ENCODE measurements around the gene PCDHB13. TPM values are rescaled to one million over a fixed set of nuclear protein-coding genes. Genes with fewer than 3 reads are reported as not detected.
"Not testable (repeated sequence)": the region's sequence is repeated elsewhere in the genome, so short reads cannot be mapped to it uniquely, and the experiment has no call there.

The PCDHB13 gene
- total RNA-seq = 1 to 10 TPM; 1.8 to 2.1 TPM
- polyA plus RNA-seq (ENCODE audit: insufficient read length in 6 of 6) = 1 to 10 TPM; 5.0 to 6.9 (median 5.9) TPM
- long read RNA-seq, donor 1, full-length matches to known transcripts = 12 of 12 reads
- long read RNA-seq, donor 1, partial matches to known transcripts = 0 of 12 reads
- long read RNA-seq, donor 1, other reads (novel, unspliced or antisense) = 0 of 12 reads
- long read RNA-seq, donor 2, full-length matches to known transcripts = 12 of 12 reads
- long read RNA-seq, donor 2, partial matches to known transcripts = 0 of 12 reads
- long read RNA-seq, donor 2, other reads (novel, unspliced or antisense) = 0 of 12 reads
- long read RNA-seq, donor 3, full-length matches to known transcripts = 3 of 3 reads
- long read RNA-seq, donor 3, partial matches to known transcripts = 0 of 3 reads
- long read RNA-seq, donor 3, other reads (novel, unspliced or antisense) = 0 of 3 reads
- long read RNA-seq, donor 4 = 0 reads
- long read RNA-seq, donor 5, full-length matches to known transcripts = 6 of 6 reads
- long read RNA-seq, donor 5, partial matches to known transcripts = 0 of 6 reads
- long read RNA-seq, donor 5, other reads (novel, unspliced or antisense) = 0 of 6 reads
- long read RNA-seq, donor 6, full-length matches to known transcripts = 7 of 7 reads
- long read RNA-seq, donor 6, partial matches to known transcripts = 0 of 7 reads
- long read RNA-seq, donor 6, other reads (novel, unspliced or antisense) = 0 of 7 reads
- long read RNA-seq, donor 7, full-length matches to known transcripts = 1 of 1 reads
- long read RNA-seq, donor 7, partial matches to known transcripts = 0 of 1 reads
- long read RNA-seq, donor 7, other reads (novel, unspliced or antisense) = 0 of 1 reads
- long read RNA-seq, donor 8 = 0 reads
- long read RNA-seq, donor 9 = 0 reads
- long read RNA-seq, donor 10, full-length matches to known transcripts = 1 of 1 reads
- long read RNA-seq, donor 10, partial matches to known transcripts = 0 of 1 reads
- long read RNA-seq, donor 10, other reads (novel, unspliced or antisense) = 0 of 1 reads
- long read RNA-seq, donor 11, full-length matches to known transcripts = 5 of 5 reads
- long read RNA-seq, donor 11, partial matches to known transcripts = 0 of 5 reads
- long read RNA-seq, donor 11, other reads (novel, unspliced or antisense) = 0 of 5 reads
- long read RNA-seq, donor 12, full-length matches to known transcripts = 6 of 6 reads
- long read RNA-seq, donor 12, partial matches to known transcripts = 0 of 6 reads
- long read RNA-seq, donor 12, other reads (novel, unspliced or antisense) = 0 of 6 reads

- intact Hi-C loops (cut with DNase I); H3K4me3 ChIP-seq; H3K27ac ChIP-seq; H3K36me3 ChIP-seq; H3K4me1 ChIP-seq: not testable (repeated sequence)
- Histone ChIP-seq H3K27me3 (peaks cover 0 to 44% of the 10 kb centered on the region in 2 donors), H3K9me3 (peaks cover 0 to 69% of the 10 kb centered on the region in 2 donors)
- peak in 1 of 4 donors; percentile 33 for DNase-seq
- ATAC-seq = peak; percentile 57
Observed at GRCh38 chr5:141213656-141214339, at the start of gene PCDHB13. TSS of gene PCDHB13 (plus strand) at chr5:141213919. CDS start at chr5:141214124, 205 bp downstream.

GRCh38 chr5:141172381-141173204 lies 41.1 kb upstream of the PCDHB13 start, which contains the start of gene PCDHB7:
TSS of gene PCDHB7 (plus strand) at chr5:141172644. CDS start at chr5:141172836, 192 bp downstream.
- Histone ChIP-seq H3K27ac (no peak within 1 kb of the TSS), H3K4me3 (no peak within 1 kb of the TSS), H3K4me1 (no peaks in the 10 kb centered on the region), H3K9me3 (peaks cover 0 to 52% of the 10 kb centered on the region in 2 donors), H3K27me3 (peaks cover 0 to 44% of the 10 kb centered on the region in 2 donors), H3K36me3 (no peaks in the 10 kb centered on the region)
- no peak for ATAC-seq
- intact Hi-C loops (cut with DNase I) = no loop called here
- peak in 2 of 4 donors; percentile 18 to 47 for DNase-seq
- TF ChIP-seq CTCF (IDR thresholded peaks at IDR 0.05) = peak in 1 of 2 donors; percentile 22

GRCh38 chr5:141174291-141175104 lies 39.2 kb upstream of the PCDHB13 start:
- H3K27me3 ChIP-seq = peaks cover 0 to 53% of the 10 kb centered on the region in 2 donors

GRCh38 chr5:141175933-141176332 lies 37.8 kb upstream of the PCDHB13 start:
- peaks cover 0 to 63% of the 10 kb centered on the region in 2 donors for H3K9me3 ChIP-seq
- no peaks in the 10 kb centered on the region for H3K4me1 ChIP-seq
- no peak for DNase-seq
- H3K36me3 ChIP-seq = no peaks in the 10 kb centered on the region
- no peak for TF ChIP-seq CTCF (IDR thresholded peaks at IDR 0.05)
- no peak overlapping the region for H3K4me3 ChIP-seq
- no peak overlapping the region for H3K27ac ChIP-seq
- no peak for ATAC-seq
- intact Hi-C loops (cut with DNase I) = no loop called here
- peaks cover 0 to 60% of the 10 kb centered on the region in 2 donors for H3K27me3 ChIP-seq

More at GRCh38 chr5:141174291-141175104, 39.2 kb upstream of the PCDHB13 start:
- H3K4me1 ChIP-seq; ATAC-seq; intact Hi-C loops (cut with DNase I); H3K36me3 ChIP-seq; H3K4me3 ChIP-seq; H3K27ac ChIP-seq: not testable (repeated sequence)
- H3K9me3 ChIP-seq = peaks cover 0 to 58% of the 10 kb centered on the region in 2 donors
- peak in 1 of 4 donors; percentile 77 for DNase-seq

GRCh38 chr5:141177577-141178191 lies 36.0 kb upstream of the PCDHB13 start, which contains the start of gene PCDHB8:
TSS of gene PCDHB8 (plus strand) at chr5:141177790. CDS start at chr5:141178035, 245 bp downstream.
- ATAC-seq; H3K4me1 ChIP-seq; H3K27ac ChIP-seq; H3K36me3 ChIP-seq; intact Hi-C loops (cut with DNase I); H3K4me3 ChIP-seq; DNase-seq: not testable (repeated sequence)
- peaks cover 0 to 67% of the 10 kb centered on the region in 2 donors for H3K9me3 ChIP-seq
- H3K27me3 ChIP-seq = peaks cover 0 to 68% of the 10 kb centered on the region in 2 donors

GRCh38 chr5:141179371-141179770 lies 34.3 kb upstream of the PCDHB13 start:
- Histone ChIP-seq H3K27me3 (peaks cover 0 to 72% of the 10 kb centered on the region in 2 donors), H3K9me3 (peaks cover 0 to 62% of the 10 kb centered on the region in 2 donors)
- H3K4me3 ChIP-seq; DNase-seq; intact Hi-C loops (cut with DNase I); H3K27ac ChIP-seq; ATAC-seq; H3K36me3 ChIP-seq; H3K4me1 ChIP-seq: not testable (repeated sequence)

GRCh38 chr5:141179876-141180275 lies 33.8 kb upstream of the PCDHB13 start:
- ATAC-seq; H3K4me3 ChIP-seq; intact Hi-C loops (cut with DNase I); H3K27ac ChIP-seq; H3K36me3 ChIP-seq; DNase-seq; H3K4me1 ChIP-seq: not testable (repeated sequence)
- Histone ChIP-seq H3K9me3 (peaks cover 0 to 62% of the 10 kb centered on the region in 2 donors), H3K27me3 (peaks cover 0 to 72% of the 10 kb centered on the region in 2 donors)

Measured in left lung (tissue), 14 donors.